SK-N-SH (cell line): ENCODE data around the gene FCHO1. TPM values are rescaled to one million over a fixed set of nuclear protein-coding genes. Genes with fewer than 3 reads are reported as not detected.
A peak's percentile ranks its signal among the peaks of the same experiment; 100 is the strongest.

ENCODE experiments used
- CHD2 ChIP-seq: fragments of 150-350 bp; IDR thresholded peaks from 2 replicates; pipeline ENCODE4 v1.6.1; 2018; ENCODE audit warnings: low read length; ENCODE audit not compliant: partially characterized antibody
- ELF1 ChIP-seq: IDR thresholded peaks from 2 replicates; pipeline ENCODE4 v1.4.0; 2012
- EP300 ChIP-seq, 2 experiments: IDR thresholded peaks; 2 replicates each; pipeline versions ENCODE4 v1.4.0 to v1.6.1; 2012; ENCODE audit warnings: borderline replicate concordance in 1 of 2, low read depth in 1 of 2, low read length in 1 of 2
- EZH2phosphoT487 ChIP-seq: fragments of 200-600 bp; sonication (generic); IDR thresholded peaks from 2 replicates; pipeline ENCODE4 v1.6.1; 2017; ENCODE audit warnings: low read depth, mixed run types, mild to moderate bottlenecking, antibody characterized with exemption, moderate library complexity, borderline replicate concordance
- FOSL2 ChIP-seq: IDR thresholded peaks from 2 replicates; pipeline ENCODE4 v1.4.0; 2012; ENCODE audit warnings: low read depth, mild to moderate bottlenecking, moderate library complexity, borderline replicate concordance
- FOXJ3 ChIP-seq: sonication (generic); formaldehyde crosslinking; IDR thresholded peaks from 2 replicates; pipeline ENCODE4 v1.5.1; 2020; ENCODE audit warnings: mild to moderate bottlenecking, missing genetic modification reagents
- GABPA ChIP-seq: IDR thresholded peaks from 2 replicates; pipeline ENCODE4 v1.4.0; 2012; ENCODE audit warnings: low read depth, mild to moderate bottlenecking
- GATA2 ChIP-seq: sonication (generic); formaldehyde crosslinking; IDR thresholded peaks from 2 replicates; pipeline ENCODE4 v1.5.0; 2020; ENCODE audit warnings: mild to moderate bottlenecking, missing genetic modification reagents
- IRF3 ChIP-seq: fragments of 150-350 bp; IDR thresholded peaks from 2 replicates; pipeline ENCODE4 v1.6.1; 2016; ENCODE audit warnings: mild to moderate bottlenecking, low read depth, low read length
- JUND ChIP-seq: IDR thresholded peaks from 2 replicates; pipeline ENCODE4 v1.4.0; 2012
- MAX ChIP-seq: IDR thresholded peaks from 2 replicates; pipeline ENCODE4 v1.4.0; 2012; ENCODE audit warnings: low read depth
- NRF1 ChIP-seq: IDR thresholded peaks from 2 replicates; pipeline ENCODE4 v1.6.1; 2012; ENCODE audit warnings: low read depth, mild to moderate bottlenecking, low read length
- PBX3 ChIP-seq: IDR thresholded peaks from 2 replicates; pipeline ENCODE4; 2012
- POLR2AphosphoS5 ChIP-seq: IDR thresholded peaks from 2 replicates; pipeline ENCODE4 v1.6.1; 2012; ENCODE audit warnings: low read depth, low read length
- RAD21 ChIP-seq: IDR thresholded peaks from 2 replicates; pipeline ENCODE4 v1.6.1; 2012; ENCODE audit warnings: mild to moderate bottlenecking, low read length
- REST ChIP-seq: IDR thresholded peaks from 2 replicates; pipeline ENCODE4 v1.6.1; 2012; ENCODE audit warnings: mild to moderate bottlenecking, low read depth, low read length, moderate library complexity
- RFX5 ChIP-seq: IDR thresholded peaks from 2 replicates; pipeline ENCODE4 v1.6.1; 2012; ENCODE audit warnings: mild to moderate bottlenecking, improper control_type of control experiment, low read length
- SIN3A ChIP-seq: IDR thresholded peaks from 2 replicates; pipeline ENCODE4 v1.6.1; 2012; ENCODE audit warnings: low read depth, mild to moderate bottlenecking, low read length, moderate library complexity, borderline replicate concordance
- TAF1 ChIP-seq: IDR thresholded peaks from 2 replicates; pipeline ENCODE4 v1.6.1; 2012; ENCODE audit warnings: low read depth, mild to moderate bottlenecking, low read length, moderate library complexity, borderline replicate concordance
- USF1 ChIP-seq: IDR thresholded peaks from 2 replicates; pipeline ENCODE4 v1.4.0; 2012; ENCODE audit warnings: low read depth, borderline replicate concordance
- ZBTB33 ChIP-seq: IDR thresholded peaks from 2 replicates; pipeline ENCODE4 v1.4.0; 2012; ENCODE audit warnings: low read depth, borderline replicate concordance
- polyA plus RNA-seq, 3 experiments: library from polyadenylated mRNA; depleted of rRNA; stranded (reverse); fragments of >200 nt; gene quantifications; 2 replicates each; pipeline ENCODE4 v1.2.3, GENCODE V29; 2012

FCHO1 gene
- polyA plus RNA-seq, 1 of the 3 experiments (the other 2 are of a cell fraction) = 0.71 TPM

GRCh38 chr19:17757125-17757524 is 5.8 kb downstream of the FCHO1 start (continued):
- TF ChIP-seq ZBTB33 (no peak), IRF3 (no peak), ELF1 (no peak), FOXJ3 (CRISPR knock-in tag) (no peak), SIN3A (no peak), NRF1 (no peak), TAF1 (no peak), MAX (no peak), GATA2 (CRISPR knock-in tag) (no peak), CHD2 (peak; percentile 24), EP300 (IDR thresholded peaks at IDR 0.05; ENCODE audit: borderline replicate concordance in 1 of 2, low read depth in 1 of 2, low read length in 1 of 2) (0 out of 4 replicates have a peak, but pooled peaks of 1 of the 2 experiments have one; percentile 48), USF1 (no peak), FOSL2 (peak; percentile 45; the same call in 1 of the 2 replicates), REST (no peak), GABPA (no peak), RAD21 (no peak), EZH2phosphoT487 (no peak), PBX3 (no peak), POLR2AphosphoS5 (no peak), JUND (no peak; the same call in 1 of the 2 replicates), RFX5 (no peak)
